HG03521 (cell line): ENCODE results near the gene NIPAL3.
"Not testable (repeated sequence)": the region's sequence is repeated elsewhere in the genome, so short reads cannot be mapped to it uniquely, and the experiment has no call there.

Experiments used
- ATAC-seq: cut with Tn5 transposase; IDR thresholded peaks from one replicate; pipeline ENCODE4 v1.9.1; 2021; ENCODE audit warnings: mild to moderate bottlenecking, moderate library complexity; ENCODE audit not compliant: unreplicated experiment

NIPAL3 gene

DNA sequence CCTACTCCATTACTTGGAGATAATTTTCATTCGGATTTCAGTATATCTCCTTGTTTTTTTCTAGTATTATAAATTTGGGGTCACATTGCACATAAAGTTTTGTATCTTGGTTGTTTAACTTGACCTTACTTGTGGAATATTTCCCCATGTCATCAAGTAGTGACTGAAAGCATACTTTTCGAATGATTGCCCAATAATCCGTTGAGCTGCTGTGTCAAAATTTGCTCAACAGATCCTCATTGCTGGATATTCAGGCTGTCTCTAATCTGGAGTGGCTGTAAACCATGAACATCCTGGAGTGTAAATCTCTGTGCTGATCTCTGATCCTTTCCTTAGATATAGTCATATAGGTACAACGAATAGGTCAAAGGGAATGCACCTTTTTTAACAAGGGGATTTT lies 4.9 kb downstream of the NIPAL3 start:
- no peak for ATAC-seq

DNA sequence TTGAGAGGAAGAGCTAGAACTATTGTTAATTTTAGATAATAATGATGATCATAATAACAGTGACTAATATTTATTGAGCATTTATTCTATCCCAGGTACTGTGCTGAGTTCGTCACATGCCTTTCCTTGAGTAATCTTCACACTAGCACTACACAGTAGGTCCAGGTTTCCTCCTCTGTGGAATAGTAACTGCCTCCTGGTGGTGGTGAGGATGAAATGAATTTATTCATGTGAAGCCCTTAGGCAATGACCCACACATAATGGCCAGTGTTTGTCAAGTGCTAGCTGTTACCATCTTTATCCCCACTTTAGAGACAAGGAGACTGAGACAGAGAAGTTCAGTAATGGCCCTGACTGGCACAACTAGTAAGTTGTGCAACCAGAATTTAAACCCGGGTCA lies 5.9 kb downstream of the NIPAL3 start:
- no peak for ATAC-seq

DNA sequence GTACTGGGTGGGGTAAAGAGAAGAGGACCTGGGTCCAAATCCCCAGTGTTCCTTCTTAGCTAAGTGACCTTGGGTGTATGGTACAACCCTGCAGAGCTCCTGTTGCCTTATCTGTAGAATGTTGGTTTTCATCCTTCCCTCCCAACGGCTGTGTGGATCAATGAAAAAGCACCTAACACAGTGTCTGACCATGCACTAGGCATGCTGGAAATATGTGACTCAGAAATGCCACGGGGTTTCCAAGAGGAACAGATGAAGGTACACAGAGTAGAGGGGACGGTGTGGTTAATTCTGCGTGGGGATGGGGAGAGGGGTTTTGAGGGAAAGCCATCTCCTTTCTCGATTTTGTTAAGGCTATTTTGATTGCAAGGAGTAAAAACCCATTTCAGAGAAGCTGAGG lies 8.6 kb downstream of the NIPAL3 start:
- no peak for ATAC-seq

DNA sequence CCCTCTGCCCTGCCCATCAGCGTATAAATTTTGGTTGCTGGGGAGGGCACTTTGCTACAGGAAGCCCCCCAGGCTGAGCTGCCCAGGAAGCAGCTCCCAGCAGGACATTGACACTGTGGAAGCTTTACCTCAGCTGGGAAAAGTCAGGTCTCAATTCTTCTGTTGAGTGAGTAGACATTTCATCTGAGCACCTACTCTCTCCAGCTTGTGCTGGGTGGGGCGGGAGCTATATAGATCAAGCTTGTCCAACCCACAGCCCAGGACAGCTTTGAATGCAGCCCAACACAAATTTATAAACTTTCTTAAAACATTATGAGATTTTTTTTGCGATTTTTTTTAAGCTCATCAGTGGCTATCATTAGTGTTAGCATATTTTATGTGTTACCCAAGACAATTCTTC lies 9.4 kb downstream of the NIPAL3 start:
- ATAC-seq, result no peak

DNA sequence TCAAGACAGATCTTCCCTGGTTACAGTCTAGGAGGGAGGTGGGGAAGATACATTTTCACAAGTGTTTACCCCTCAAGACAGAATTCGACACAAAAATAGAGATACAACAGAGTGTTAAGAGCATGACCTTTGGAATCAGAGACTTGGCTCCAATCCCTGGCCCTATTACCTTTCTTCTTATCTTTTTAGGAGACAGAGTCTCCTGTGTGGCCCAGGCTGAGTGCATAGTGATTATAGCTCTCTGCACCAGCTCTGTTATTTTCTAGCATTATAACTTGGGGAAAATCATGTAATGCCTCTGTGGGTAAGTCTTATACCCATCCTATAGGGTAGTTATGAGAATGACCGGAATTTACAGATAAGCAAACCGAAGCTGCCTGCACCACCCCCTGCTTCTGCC lies 9.8 kb downstream of the NIPAL3 start:
- no peak for ATAC-seq

DNA sequence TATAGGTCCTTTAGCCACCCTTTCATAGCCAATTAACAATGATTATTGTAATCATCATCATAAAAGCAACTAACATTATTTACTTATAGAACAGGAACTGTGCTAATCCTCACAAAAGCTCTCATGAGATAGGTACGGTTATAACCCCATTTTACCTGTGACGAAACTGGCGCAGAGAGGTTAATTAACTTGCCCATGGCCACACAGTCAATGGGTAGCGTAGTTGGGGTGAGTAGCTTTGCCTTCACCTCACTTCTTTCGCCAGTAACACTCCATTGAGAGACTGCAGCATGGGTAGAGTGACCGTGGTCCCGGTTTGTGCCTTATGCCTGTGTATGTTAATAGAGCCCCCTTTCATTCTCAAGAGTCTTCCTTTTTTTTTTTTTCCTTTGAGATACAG lies 10.3 kb downstream of the NIPAL3 start:
- ATAC-seq, result no peak

DNA sequence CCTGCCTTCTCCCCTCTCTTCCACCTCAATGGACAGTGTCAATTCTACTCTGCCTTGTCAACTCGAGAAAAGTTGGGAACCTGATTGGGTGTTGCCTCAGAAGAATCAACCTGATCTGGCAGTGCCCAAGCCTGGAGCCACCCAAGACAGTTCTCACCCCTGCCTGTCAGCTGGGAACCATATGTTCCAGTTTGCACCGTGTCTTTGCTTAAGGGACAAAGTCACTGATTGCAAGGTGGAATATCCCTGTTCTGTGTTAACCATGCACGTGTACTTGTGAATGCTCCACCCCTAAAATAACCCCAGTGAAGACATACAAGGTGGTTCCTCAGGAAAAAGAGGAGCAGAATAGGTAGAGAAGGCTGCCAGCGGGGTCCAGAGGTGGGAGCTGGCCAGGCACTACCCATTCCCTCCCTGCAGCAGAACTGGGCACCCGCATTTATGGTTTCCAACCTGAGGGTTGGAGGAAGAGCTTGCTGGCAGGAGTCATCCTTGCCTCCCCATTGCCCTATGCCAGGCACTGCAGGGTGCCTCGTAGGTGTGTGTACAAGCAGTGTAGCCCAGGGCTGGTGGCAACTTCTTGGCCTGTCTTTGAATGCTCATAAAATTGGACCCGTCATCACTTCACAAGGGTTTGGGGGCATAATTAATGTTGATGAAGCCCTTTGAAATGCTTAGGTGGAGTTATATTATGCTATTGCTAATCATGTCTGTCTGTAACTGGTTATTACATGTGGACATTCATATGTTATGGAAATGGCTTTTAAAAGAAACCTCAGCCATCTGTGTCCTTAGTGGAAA lies 11.3 kb downstream of the NIPAL3 start:
- no peak for ATAC-seq

DNA sequence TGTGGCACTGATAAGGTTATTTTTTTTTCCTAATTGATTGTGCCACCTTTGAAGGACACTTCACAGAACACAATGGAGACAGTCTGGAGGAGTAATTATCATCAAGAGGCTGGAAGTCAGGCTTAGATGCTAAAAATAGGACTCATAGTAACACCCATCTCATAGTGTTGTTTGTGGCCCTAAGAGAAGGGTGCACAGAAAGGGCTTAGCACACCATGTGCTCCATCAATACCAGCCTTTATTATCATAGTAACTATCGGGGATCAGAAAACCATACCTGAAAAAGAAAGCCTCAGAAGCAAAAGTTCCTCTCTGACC lies 11.9 kb downstream of the NIPAL3 start:
- no peak for ATAC-seq

DNA sequence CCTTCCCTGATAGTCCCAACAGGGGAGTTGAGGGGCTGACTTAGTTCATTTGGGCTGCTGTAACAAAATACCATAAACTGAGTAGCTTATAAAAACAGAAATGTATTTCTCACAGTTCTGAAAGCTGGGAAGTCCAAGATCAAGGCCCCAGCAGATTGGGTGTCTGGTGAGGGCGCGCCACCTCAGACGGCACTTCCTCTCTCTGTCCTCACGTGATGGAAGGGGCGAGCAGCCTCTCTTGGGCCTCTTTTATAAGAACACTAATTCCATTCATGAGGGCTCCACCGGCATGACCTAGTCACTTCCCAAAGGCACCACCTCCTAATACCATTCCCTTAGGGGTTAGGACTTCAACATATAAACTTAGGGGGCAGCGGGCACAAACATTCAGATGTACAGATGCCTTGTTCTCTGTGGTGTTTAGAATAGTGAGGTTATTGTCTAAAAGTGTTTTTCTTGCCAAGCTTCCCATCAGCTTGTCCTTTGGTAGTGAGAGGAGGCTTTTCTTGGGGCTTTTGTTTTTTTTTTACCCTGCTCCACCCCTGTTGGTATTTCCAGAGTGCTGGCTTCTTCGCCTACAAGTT lies 20.3 kb downstream of the NIPAL3 start:
- no peak for ATAC-seq

DNA sequence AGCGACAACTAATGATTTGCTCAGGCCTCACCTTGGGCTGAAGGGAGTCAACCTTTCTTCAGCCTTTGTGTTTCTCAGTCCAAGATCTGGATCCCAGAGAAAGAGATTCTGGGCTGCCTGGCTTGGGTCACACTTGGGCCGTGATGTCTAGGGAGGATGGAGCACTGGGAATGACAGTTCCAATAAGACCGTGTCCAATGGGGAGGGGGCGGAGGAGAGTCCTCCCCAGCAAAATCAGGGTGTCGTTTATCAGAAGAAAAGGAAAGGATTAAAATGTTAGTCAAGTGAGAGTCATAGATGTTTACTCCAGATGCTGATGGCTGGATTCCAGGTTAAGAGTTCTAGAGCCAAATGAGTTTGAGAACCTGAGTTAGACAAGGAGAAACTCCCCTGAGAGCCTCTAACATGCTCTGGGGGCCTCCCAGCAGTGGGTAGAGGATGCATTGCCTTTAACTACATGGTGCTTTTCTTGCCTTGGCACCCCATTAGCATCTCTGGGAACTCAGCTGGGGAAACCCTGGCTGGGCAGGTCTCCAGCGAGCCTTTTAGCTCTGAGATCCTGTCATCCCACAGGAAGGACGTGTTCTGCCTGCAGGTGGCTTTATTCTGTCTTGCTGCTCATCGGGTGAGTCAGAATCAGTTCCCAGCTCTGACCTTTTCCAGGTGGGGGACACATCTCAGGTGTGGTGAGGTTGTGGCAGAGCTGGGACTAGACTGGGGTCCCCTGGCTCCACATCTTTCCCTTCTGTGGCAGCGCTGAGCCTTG lies 22.2 kb downstream of the NIPAL3 start:
- ATAC-seq, result no peak

DNA sequence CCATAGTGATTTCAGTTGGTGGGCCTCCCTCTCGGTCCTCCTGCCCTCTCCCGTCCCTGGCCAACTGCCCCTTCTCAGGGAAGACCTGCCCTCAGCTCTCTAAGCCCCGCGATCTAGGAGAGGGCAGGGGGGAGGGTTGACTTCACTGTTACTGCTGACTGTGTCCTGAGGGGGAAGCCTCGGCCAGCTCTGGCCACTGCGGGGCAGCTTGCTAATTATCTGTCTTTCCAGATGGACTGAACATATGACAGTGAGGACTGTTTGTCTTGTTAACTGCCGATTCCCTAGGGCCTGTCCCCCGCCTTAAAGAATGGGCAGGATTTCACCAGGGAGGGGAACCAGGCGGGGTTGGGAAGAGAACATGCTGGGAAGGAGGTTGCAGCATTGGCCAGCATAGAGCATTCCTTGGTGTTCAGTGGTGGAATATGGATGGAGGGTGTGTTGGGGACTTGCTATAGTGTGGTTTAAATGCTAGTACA lies 22.9 kb downstream of the NIPAL3 start:
- ATAC-seq, result no peak

DNA sequence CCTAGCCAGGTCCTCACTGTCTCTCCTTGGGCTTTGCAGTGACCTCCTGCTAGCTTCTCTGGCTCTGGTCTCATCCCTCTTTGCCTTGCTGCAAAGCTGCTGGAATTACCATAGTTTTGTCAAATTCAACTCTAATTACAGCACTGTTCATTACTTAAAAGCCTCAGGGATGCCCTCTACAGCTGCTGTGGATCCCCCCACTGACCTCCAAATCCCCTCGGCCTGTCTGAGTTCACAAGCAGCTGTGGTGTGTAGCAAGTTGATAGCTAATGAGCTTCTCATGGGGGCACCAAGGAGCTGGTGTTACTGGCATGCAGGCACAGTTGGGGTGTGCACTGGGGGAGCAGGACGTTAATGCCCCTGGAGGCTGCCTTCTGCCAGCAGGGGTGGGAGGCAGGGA lies 24.8 kb downstream of the NIPAL3 start:
- no peak for ATAC-seq

DNA sequence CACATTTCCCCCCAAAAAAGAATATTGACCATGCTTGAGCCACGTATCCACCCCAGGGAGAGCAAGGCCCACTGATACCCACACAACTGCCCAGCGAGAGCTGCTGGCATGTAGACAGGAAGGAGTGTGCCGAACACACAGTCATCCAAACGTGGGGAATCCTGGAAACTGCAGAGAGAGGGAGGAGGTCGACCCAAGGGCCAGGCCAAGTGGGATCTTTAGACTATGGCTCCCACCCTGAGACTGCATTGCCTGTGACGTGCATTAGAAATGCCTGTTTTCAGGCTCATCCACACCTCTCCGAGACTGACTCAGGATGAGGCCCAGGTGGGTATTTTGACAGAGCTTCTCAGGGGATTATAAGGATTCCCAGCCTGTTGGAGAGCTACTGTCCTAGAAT lies 25.9 kb downstream of the NIPAL3 start:
- ATAC-seq, result no peak

DNA sequence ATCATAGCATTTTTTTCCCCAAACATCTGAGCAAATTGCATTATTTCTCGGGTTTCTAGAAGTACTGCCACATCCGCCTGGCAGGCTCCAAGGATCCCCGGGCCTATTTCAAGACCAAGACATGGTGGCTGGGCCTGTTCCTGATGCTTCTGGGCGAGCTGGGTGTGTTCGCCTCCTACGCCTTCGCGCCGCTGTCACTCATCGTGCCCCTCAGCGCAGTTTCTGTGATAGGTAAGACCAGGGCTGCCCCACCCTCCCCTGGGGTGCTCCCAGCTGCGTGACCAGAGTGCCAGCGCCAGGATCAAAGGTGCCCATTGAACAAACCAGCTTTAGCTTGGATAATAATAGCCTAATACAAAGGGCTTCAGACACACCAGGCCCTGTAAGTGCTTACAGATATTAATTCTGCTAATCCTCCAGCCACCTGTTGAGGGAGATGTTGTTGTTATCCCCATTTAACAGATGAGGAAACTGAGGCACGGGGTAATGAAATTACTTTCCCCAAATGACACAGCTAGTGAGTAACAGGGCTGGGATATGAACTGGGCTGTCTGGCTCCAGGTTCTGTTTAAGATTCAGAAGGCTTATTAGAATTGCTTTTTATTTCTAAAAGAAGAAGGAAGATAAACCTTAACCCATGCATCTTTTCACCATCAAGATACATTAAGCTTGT lies 26.5 kb downstream of the NIPAL3 start:
- ATAC-seq, result no peak

DNA sequence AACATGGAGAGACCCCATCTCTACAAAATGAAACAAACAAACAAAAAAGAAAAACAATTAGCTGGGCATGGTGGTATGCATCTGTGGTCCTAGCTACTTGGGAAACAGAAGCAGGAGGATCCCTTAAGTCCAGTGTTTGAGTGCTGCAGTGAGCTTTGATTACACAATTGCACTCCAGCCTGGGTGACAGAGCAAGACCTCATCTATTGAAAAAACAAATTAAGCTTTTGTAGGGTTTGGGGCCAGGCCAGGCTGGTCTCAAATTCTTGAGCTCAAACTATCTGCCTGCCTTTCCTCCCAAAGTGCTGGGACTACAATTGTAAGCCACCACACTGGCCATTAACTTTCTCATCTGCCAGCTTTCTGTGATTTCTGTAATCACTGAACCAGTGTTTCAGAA lies 27.2 kb downstream of the NIPAL3 start:
- no peak for ATAC-seq

DNA sequence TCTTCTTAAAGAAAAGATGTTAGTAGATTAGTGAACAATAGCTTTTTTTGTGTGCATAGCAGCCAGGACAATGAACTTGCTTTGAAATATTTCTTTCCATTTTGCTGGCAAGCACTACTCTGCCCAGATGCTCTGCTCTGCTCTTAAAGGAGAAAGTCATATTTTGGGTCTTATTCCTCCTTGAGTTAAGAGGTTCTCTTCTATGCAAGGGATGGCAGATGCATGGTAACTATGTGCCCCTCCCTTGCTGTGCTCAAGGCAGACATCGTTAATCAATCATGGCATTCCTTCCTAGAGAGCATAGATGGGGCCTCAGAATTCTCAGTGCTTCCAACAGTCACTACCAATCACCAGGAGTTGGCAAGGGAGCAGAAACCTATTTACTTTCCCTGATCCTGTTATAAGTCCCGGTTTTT lies 27.6 kb downstream of the NIPAL3 start:
- ATAC-seq, result no peak

DNA sequence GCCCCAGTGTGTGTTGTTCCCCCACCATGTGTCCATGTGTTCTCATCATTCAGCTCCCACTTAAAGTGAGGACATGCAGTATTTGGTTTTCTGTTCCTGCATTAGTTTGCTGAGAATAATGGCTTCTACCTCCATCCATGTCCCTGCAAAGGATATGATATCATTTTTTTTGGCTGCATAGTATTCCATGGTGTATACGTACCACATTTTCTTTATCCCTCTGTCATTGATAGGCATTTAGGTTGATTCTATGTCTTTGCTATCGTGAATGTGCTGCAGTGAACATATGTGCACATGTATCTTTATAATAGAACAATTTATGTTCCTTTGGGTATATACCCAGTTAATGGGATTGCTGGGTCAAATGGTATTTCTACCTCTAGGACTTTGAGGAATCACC lies 30.8 kb downstream of the NIPAL3 start:
- not testable (repeated sequence) for ATAC-seq

DNA sequence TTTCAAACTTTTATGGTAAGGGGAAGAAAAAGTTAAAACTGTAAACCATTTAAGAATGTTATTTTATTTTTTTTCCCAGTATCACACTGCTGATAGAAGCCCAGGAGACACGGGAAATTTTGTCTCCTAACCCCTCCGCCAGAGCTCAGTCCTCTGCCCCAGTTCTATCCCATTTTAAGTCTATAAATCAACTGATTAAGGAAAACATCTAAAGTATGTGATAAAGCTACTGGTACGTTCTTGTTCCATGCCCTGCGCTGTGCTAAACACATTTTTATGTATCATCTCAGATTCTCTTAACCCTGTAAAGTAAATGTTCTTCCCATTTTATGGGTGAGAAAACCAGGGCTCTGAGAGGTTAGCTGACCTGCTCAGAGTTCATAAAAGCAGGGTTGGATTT lies 34.7 kb downstream of the NIPAL3 start:
- no peak for ATAC-seq

DNA sequence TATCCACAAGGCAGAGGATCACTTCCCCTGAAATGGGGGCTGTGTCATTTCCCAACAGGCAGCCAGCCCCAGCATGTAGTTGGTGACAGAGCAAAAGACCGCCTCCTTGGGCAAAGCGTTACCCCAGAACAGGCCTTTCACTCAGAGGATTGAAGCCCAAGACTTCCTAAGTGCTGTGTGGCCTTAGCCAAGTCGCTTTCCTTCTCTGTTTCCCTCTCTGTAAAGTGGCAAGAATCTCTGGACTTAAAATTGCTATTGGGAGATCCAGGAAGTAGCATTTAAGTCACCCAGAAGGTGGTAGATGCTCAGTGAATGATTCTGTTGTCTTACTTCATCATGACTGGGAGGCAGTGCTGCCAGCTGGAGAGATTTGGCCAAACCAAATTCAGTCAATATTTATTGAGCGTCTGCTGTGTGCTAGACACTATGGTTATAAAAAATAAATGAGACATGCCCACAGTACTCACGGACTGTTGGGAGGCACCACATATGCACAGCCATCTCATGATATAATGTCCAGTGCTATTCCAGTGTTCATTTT lies 35.3 kb downstream of the NIPAL3 start:
- ATAC-seq, result no peak

DNA sequence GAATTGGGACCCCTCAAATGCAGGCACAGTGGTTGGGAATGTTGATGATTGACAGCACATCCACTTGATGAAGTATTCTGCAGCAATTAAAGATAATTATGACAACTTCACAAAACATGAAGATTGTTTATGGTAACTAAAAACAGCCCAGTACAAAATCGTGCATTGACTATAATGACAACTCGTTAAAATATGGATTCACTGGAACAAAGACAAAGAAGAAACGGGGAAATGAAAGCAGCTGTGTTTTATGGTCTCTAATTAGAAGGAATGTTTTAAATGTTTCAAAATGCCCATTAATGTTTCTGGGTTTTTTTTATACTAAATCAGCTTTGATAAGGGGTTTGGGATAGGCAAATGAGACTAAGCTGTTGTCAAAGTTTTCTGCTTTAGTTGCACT lies 36.1 kb downstream of the NIPAL3 start:
- no peak for ATAC-seq

DNA sequence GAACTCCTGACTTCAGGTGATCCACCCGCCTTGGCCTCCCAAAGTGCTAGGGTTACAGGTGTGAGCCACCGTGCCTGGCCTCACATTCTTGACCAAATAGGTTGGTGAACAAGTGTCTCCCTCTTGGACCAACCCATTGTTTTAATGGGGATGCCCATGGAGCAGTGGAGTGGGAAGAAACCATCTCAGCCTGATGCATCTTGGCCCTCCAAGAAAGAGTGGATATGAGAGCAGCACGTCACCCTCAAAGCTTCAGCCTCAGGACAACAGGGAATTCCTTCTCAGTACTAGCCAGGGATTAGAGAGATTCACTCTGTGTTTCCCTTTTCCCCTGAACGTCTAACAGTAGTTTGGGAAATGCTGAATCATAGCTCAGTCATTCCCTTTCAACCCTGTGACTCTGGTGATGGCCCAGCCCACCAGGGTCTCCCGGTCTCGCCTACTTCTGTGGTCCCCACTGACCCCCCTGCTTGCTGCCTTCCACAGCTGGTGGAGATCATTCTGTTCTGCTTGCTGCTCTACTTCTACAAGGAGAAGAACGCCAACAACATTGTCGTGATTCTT lies 37.4 kb downstream of the NIPAL3 start:
- ATAC-seq, result no peak
